Gastrocnemius medialis (tissue), 4 donors: ENCODE measurements around the gene CALD1.

ENCODE experiments used
- POLR2A ChIP-seq, 2 donors: fragments of 450-650 bp; IDR thresholded peaks; one replicate each; pipeline ENCODE4 v1.6.1; 2017; ENCODE audit warnings: antibody characterized with exemption in 2 of 2, mild to moderate bottlenecking in 2 of 2, moderate library complexity in 2 of 2
- TF ChIP-seq, protein P1 (sequence below), 5 experiments: fragments of 450-650 bp in 3 of 5; fragments of 200-600 bp in 2 of 5; sonication (generic) in 2 of 5; IDR thresholded peaks in 4 of 5; conservative IDR thresholded peaks in 1 of 5; 1 replicate in 4 of 5; 2 replicates in 1 of 5; pipeline ENCODE4 v1.5.1; 2016 to 2019; ENCODE audit warnings: antibody characterized with exemption in 5 of 5, mild to moderate bottlenecking in 3 of 5, moderate library complexity in 3 of 5

DNA sequence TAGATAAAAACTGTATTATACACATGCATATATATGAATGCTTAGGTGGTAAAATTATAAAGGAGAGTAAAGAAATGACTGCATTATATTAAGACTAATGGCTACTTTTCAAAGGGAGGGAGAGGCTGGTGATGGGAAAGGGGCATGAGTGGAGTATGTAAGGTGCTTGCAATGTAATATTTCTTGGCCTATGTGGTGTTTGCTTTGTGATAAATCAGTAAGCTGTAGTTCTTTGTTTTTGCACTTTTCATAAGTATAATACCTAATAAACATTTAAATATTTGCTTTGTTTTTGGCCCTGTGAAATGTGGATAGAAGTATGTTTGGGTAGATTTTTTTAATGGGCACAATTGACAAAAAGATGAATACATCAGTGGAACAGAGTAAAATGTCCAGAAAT lies 232.8 kb downstream of the CALD1 start:
- no peak for TF ChIP-seq POLR2A (IDR thresholded peaks at IDR 0.05)
- TF ChIP-seq, protein P1, sequence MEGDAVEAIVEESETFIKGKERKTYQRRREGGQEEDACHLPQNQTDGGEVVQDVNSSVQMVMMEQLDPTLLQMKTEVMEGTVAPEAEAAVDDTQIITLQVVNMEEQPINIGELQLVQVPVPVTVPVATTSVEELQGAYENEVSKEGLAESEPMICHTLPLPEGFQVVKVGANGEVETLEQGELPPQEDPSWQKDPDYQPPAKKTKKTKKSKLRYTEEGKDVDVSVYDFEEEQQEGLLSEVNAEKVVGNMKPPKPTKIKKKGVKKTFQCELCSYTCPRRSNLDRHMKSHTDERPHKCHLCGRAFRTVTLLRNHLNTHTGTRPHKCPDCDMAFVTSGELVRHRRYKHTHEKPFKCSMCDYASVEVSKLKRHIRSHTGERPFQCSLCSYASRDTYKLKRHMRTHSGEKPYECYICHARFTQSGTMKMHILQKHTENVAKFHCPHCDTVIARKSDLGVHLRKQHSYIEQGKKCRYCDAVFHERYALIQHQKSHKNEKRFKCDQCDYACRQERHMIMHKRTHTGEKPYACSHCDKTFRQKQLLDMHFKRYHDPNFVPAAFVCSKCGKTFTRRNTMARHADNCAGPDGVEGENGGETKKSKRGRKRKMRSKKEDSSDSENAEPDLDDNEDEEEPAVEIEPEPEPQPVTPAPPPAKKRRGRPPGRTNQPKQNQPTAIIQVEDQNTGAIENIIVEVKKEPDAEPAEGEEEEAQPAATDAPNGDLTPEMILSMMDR (IDR thresholded peaks at IDR 0.05 in 4 of 5, conservative IDR thresholded peaks at IDR 0.05 in 1 of 5): no peak
